Stimulated activated CD8-positive, alpha-beta memory T cell treated with anti-CD3 and anti-CD28 coated beads, Interleukin-7, amount 100 ng/mL, for 4 hours (primary cell): ENCODE results near the gene BRINP3.

ENCODE experiments used
- DNase-seq, 2 donors: peaks; one replicate each; pipeline ENCODE4 v3.0.0-alpha.2; 2020; ENCODE audit warnings: low read depth in 2 of 2

The BRINP3 gene

GRCh38 chr1:190322274-190322673 lies 155.4 kb downstream of the BRINP3 start:
- DNase-seq: no peak

- no peak for DNase-seq
These were observed 156.7 kb downstream of the BRINP3 start for GRCh38 chr1:190320952-190321351.

- no peak for DNase-seq
These were observed 164.9 kb downstream of the BRINP3 start for GRCh38 chr1:190312763-190313162.

- DNase-seq: no peak
These were observed 174.2 kb downstream of the BRINP3 start for GRCh38 chr1:190303501-190303900.

- no peak for DNase-seq
These were observed 181.2 kb downstream of the BRINP3 start for GRCh38 chr1:190296453-190296852.

- no peak for DNase-seq
These were observed 187.8 kb downstream of the BRINP3 start for GRCh38 chr1:190289897-190290296.

- no peak for DNase-seq
These were observed 191.6 kb downstream of the BRINP3 start for GRCh38 chr1:190286111-190286510.

GRCh38 chr1:190277107-190277506 lies 200.6 kb downstream of the BRINP3 start:
- no peak for DNase-seq

GRCh38 chr1:190274721-190275120 lies 202.9 kb downstream of the BRINP3 start:
- DNase-seq: no peak

- no peak for DNase-seq
These were observed 204.5 kb downstream of the BRINP3 start for GRCh38 chr1:190273161-190273560.

- DNase-seq: no peak
These were observed 215.1 kb downstream of the BRINP3 start for GRCh38 chr1:190262538-190262937.

- no peak for DNase-seq
These were observed 218.2 kb downstream of the BRINP3 start for GRCh38 chr1:190259424-190259823.

GRCh38 chr1:190258003-190258402 lies 219.7 kb downstream of the BRINP3 start:
- no peak for DNase-seq

- no peak for DNase-seq
These were observed 225.6 kb downstream of the BRINP3 start for GRCh38 chr1:190252046-190252445.

GRCh38 chr1:190250368-190250767 lies 227.3 kb downstream of the BRINP3 start:
- no peak for DNase-seq

- no peak for DNase-seq
These were observed 233.3 kb downstream of the BRINP3 start for GRCh38 chr1:190244406-190244805.

- DNase-seq: no peak
These were observed 234.6 kb downstream of the BRINP3 start for GRCh38 chr1:190243056-190243455.

- DNase-seq: no peak
These were observed 251.7 kb downstream of the BRINP3 start for GRCh38 chr1:190226006-190226405.

- DNase-seq: no peak
These were observed 265.2 kb downstream of the BRINP3 start for GRCh38 chr1:190212450-190212849.

- no peak for DNase-seq
These were observed 269.9 kb downstream of the BRINP3 start for GRCh38 chr1:190207733-190208132.

- DNase-seq: no peak
These were observed 272.0 kb downstream of the BRINP3 start for GRCh38 chr1:190205713-190206112.

GRCh38 chr1:190196020-190196419 lies 281.6 kb downstream of the BRINP3 start:
- DNase-seq: no peak

- no peak for DNase-seq
These were observed 284.1 kb downstream of the BRINP3 start for GRCh38 chr1:190193508-190194115.

- no peak for DNase-seq
These were observed 285.0 kb downstream of the BRINP3 start for GRCh38 chr1:190192627-190193026.
